Measurements from ENCODE around the gene CCT6B. TPM values are rescaled to one million over a fixed set of nuclear protein-coding genes. Genes with fewer than 3 reads are reported as not detected.
A peak's percentile ranks its signal among the peaks of the same experiment; 100 is the strongest.

The CCT6B gene
- total and polyA plus RNA-seq, 9 of the 15 experiments (the other 6 are each of a cell fraction or from before 2014, with no cell fraction given), result 0.25 to 0.91 (median 0.58) TPM

- TF ChIP-seq GABPB1 (CRISPR knock-in tag; IDR thresholded peaks at IDR 0.05), result no peak
- TF ChIP-seq SMARCC2 (IDR thresholded peaks at IDR 0.05; ENCODE audit: low read depth), result no peak
- TF ChIP-seq SAFB (IDR thresholded peaks at IDR 0.05; ENCODE audit: borderline replicate concordance, low read depth, low read length), result no peak
- TF ChIP-seq SMARCA4 (IDR thresholded peaks at IDR 0.05), result no peak
- TF ChIP-seq ZNF609 (CRISPR knock-in tag; IDR thresholded peaks at IDR 0.05; ENCODE audit: borderline replicate concordance), result no peak
- TF ChIP-seq ZNF280A (IDR thresholded peaks at IDR 0.05; ENCODE audit: low read depth, partially characterized antibody), result no peak
- no peak for TF ChIP-seq FOXA3 (CRISPR knock-in tag; conservative IDR thresholded peaks at IDR 0.05 in 1 of 2, IDR thresholded peaks at IDR 0.05 in 1 of 2)
- TF ChIP-seq POLR2H (tag; IDR thresholded peaks at IDR 0.05; ENCODE audit: low read depth), result peak; percentile 88
- no peak for TF ChIP-seq BRD9 (IDR thresholded peaks at IDR 0.05; ENCODE audit: low read depth, partially characterized antibody)
- TF ChIP-seq ZBTB40 (IDR thresholded peaks at IDR 0.05), result peak; percentile 21; the same call in 1 of the 2 replicates
- TF ChIP-seq ZBTB40 (CRISPR knock-in tag; IDR thresholded peaks at IDR 0.05), result no peak
- TF ChIP-seq ZNF696 (CRISPR knock-in tag; conservative IDR thresholded peaks at IDR 0.05), result no peak
Observed at GRCh38 chr17:34979650-34980352, 18.5 kb upstream of the CCT6B start (continued).
